Activated naive CD8-positive, alpha-beta T cell treated with anti-CD3 and anti-CD28 coated beads, Interleukin-2, amount 50 U/mL, for 24 hours (primary cell): ENCODE measurements around the gene RPL39L.
"Not testable (repeated sequence)": the region's sequence is repeated elsewhere in the genome, so short reads cannot be mapped to it uniquely, and the experiment has no call there.

ENCODE experiments used
- ATAC-seq: fragments of 150-1000 bp; cut with Tn5 transposase; one replicate; pipeline ENCODE4 v1.10.0; 2021
- DNase-seq: peaks from one replicate; pipeline ENCODE4 v3.0.0; 2021
- H3K27ac Mint-ChIP-seq: one replicate; pipeline ENCODE4 v1.8.0; 2021; ENCODE audit warnings: mild to moderate bottlenecking, mixed read lengths
- H3K27me3 Mint-ChIP-seq: one replicate; pipeline ENCODE4 v1.8.0; 2021; ENCODE audit warnings: mixed read lengths
- H3K36me3 Mint-ChIP-seq: one replicate; pipeline ENCODE4 v1.8.0; 2021; ENCODE audit warnings: low read depth, mixed read lengths
- H3K4me1 Mint-ChIP-seq: one replicate; pipeline ENCODE4 v1.8.0; 2021; ENCODE audit warnings: mixed read lengths
- H3K4me3 Mint-ChIP-seq: one replicate; pipeline ENCODE4 v1.8.0; 2021; ENCODE audit warnings: mild to moderate bottlenecking, moderate library complexity, mixed read lengths
- H3K9me3 Mint-ChIP-seq: one replicate; pipeline ENCODE4 v1.8.0; 2021; ENCODE audit warnings: mixed read lengths

Gene RPL39L

DNA sequence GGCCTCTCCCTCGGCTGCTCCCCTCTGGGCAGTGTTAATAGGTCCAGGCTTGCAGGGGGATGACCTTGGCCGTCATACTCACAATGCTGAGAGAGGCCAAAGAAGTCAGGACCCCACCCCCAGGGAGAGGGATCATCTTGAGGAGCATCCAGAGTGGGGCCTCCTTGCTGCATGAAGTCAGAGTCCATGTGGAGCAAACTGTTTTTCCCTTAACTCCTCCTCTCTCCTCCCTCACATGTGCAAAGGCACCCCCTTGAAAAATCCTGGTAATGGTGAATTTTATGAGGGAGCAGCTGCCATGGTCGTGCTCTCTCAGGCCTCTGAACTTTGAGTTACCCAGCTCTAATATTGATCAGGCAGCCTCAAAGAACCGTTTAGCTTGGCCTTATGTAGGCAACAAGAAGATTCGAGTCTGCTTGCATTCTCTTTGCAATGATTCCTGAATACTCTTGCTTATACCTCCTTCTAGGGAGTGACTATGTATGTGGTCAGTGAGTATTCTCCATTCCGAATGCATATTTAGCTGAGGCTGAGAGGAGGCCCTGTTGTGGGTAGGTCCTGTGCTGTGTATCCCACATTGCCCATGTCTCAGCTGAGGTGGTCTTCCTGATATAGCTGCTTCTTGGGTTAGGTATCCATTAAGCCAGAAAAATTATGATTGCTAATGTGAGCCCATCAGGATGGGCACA is 23.1 kb upstream of the RPL39L start:
- DNase-seq (no peak), ATAC-seq (no peak)
- no peaks in the 10 kb centered on the region for H3K4me1 Mint-ChIP-seq
- no peaks in the 10 kb centered on the region for H3K36me3 Mint-ChIP-seq
- no peak overlapping the region for H3K4me3 Mint-ChIP-seq
- H3K27ac Mint-ChIP-seq: no peak overlapping the region
- H3K27me3 Mint-ChIP-seq: peaks cover 8% of the 10 kb centered on the region
- H3K9me3 Mint-ChIP-seq: no peaks in the 10 kb centered on the region

DNA sequence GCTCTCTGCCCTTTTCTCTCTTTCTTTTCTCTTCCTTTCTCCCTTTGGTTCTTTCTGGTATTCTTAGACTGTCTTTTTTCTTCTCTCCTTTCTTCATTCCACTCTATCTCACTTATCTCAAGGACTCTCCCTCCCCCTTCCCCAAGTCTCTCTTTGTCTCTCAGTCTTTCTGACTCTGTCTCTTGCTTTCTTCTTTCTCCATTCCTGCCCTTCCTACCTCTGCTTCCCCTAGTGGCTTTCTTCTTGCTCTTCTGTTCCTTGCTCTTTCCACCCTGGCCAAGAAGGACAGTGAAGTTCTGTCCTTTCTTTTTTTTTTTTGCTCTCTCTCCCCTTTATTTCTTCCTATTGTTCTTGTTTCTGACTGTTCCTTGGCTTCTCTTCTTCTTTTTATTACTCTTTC is 22.3 kb upstream of the RPL39L start:
- Mint-ChIP-seq H3K4me3 (no peak overlapping the region), H3K27ac (no peak overlapping the region), H3K4me1 (no peaks in the 10 kb centered on the region), H3K9me3 (no peaks in the 10 kb centered on the region), H3K27me3 (peaks cover 8% of the 10 kb centered on the region), H3K36me3 (no peaks in the 10 kb centered on the region)
- no peak for DNase-seq
- ATAC-seq: no peak

DNA sequence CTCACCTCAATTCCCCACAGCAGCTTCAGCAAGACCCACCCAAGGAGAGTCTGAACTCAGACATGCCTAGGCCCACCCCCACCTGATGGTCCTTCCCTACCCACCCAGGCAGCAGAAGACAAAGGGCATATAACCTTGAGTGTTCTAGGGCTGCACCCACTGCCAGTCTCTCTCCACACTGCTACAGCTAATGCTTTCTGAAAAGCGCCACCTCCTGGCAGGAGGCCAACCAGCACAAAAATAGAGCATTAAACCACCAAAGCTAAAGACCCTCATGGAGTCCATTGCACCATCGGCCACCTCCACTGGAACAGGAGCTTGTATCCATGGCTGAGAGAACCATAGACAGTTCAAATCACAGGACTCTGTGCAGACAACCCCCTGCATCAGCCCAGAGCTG is 11.3 kb upstream of the RPL39L start:
- Mint-ChIP-seq H3K9me3 (peaks cover 17% of the 10 kb centered on the region), H3K27me3 (peaks cover 4% of the 10 kb centered on the region), H3K4me1 (no peaks in the 10 kb centered on the region), H3K4me3 (no peak overlapping the region), H3K36me3 (peaks cover 2% of the 10 kb centered on the region), H3K27ac (no peak overlapping the region)
- DNase-seq (peak; percentile 67), ATAC-seq (peak; percentile 75)

DNA sequence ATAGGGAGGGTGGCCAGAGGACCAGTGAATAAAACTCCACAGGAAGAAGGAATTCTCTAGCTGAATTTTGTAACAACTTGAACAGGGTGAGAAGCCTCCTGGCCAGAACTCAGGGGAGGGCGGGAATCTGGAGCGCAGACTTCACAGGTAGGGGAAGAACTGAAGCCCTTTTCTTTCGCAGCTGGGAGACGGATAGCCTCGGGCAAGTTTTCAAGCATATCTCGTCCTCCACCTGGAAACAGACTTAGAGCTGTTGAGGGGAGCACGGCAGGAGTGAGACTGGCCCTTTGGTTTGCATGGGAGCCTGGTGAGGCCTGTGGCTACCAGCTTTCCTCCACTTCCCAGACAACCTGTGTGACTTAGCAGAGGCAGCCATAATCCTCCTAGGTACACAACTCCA is 10.9 kb upstream of the RPL39L start:
- peaks cover 16% of the 10 kb centered on the region for H3K9me3 Mint-ChIP-seq
- H3K4me1 Mint-ChIP-seq: no peaks in the 10 kb centered on the region
- no peak for DNase-seq
- H3K4me3 Mint-ChIP-seq: no peak overlapping the region
- no peak overlapping the region for H3K27ac Mint-ChIP-seq
- peaks cover 4% of the 10 kb centered on the region for H3K27me3 Mint-ChIP-seq
- peaks cover 3% of the 10 kb centered on the region for H3K36me3 Mint-ChIP-seq
- no peak for ATAC-seq

DNA sequence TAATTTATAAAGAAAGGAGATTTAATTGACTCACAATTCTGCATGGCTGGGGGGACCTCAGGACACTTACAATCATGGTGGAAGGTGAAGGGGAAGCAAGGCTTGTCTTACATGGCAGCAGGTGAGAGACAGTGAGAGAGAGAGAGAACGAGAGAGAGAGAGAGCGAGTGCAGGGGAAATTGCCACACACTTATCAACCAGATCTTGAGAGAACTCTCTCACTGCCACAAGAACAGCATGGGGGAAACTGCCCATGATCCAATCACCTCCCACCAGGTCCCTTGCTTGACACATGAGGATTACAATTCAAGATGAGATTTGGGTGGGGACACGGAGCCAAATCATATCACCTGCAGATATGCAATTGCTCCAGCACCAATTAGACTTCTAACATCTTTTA is 7.1 kb upstream of the RPL39L start:
- Mint-ChIP-seq H3K4me3 (no peak overlapping the region), H3K4me1 (no peaks in the 10 kb centered on the region), H3K9me3 (peaks cover 27% of the 10 kb centered on the region), H3K27me3 (peaks cover 2% of the 10 kb centered on the region), H3K27ac (no peak overlapping the region), H3K36me3 (peaks cover 9% of the 10 kb centered on the region)
- no peak for ATAC-seq
- DNase-seq: no peak

DNA sequence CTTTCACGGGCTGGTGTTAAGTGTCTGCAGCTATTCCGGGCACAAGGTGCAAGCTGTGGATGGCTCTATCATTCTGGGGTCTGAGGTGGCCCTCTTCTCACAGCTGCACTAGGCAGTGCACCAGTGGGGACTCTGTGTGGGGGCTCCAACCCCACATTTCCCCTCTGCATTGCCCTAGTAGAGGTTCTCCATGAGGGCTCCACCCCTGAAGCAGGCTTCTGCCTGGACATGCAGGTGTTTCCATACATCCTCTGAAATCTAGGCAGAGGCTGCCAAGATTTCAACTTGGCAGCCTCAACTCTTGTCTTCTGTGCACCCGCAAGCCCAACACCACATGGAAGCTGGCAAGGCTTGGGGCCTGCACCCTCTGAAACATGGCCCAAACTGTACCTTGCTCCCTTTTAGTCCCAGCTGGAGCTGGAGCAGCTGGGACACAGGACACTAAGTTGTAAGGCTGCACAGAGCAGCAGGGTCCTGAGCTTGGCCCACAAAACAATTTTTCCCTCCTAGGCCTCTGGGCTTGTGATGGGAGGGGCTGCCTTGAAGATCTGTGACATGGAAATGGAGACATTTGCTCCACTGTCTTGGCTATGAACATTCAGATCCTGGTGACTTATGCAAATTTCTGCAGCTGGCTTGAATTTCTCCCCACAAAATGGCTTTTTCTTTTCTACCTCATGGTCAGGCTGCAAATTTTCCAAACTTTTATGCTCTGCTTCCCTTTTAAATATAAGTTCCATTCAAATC is 6.0 kb upstream of the RPL39L start:
- H3K27me3 Mint-ChIP-seq: no peaks in the 10 kb centered on the region
- DNase-seq (no peak), ATAC-seq (no peak)
- peaks cover 9% of the 10 kb centered on the region for H3K36me3 Mint-ChIP-seq
- H3K27ac Mint-ChIP-seq: no peak overlapping the region
- H3K9me3 Mint-ChIP-seq: peaks cover 27% of the 10 kb centered on the region
- no peak overlapping the region for H3K4me3 Mint-ChIP-seq
- no peaks in the 10 kb centered on the region for H3K4me1 Mint-ChIP-seq

DNA sequence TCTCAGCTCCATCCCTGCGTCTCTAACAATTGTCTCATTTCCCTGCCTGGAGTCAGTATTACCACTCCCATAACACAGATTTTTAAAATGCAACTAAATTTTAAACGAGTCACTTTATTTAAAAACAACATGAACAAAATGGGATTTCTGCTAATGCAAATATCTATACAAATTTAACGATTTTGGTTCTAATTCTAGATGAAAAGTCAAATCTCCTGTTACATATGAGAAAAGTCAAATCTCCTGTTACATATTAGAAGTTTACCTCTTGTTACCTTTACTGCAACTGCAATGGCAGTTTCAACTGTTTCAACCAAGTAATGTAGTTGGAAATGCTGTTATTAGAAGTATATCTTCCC is 578 bp upstream of the RPL39L start:
- H3K27ac Mint-ChIP-seq: peak overlapping the region; percentile 94

DNA sequence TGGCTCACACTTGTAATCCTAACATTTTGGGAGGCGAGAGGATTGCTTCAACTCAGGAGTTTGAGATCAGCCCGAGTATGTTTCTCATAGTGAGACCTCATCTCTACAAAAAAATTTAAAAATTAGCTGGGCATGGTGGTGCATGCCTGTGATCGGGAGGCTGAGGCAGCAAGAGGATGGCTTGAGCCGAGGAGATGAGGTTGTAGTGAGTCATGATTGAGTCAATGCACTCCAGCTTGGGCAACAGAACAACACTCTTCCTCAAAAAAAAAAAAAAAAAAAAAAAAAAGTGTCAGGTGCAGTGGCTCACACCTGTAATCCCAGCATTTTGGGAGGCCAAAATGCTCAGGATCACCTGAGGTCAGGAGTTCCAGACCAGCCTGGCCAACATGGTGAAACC is 2.4 kb downstream of the RPL39L start:
- Mint-ChIP-seq H3K4me1 (peaks cover 35% of the 10 kb centered on the region), H3K36me3 (peaks cover 24% of the 10 kb centered on the region), H3K9me3 (peaks cover 17% of the 10 kb centered on the region), H3K4me3 (no peak overlapping the region), H3K27me3 (no peaks in the 10 kb centered on the region), H3K27ac (no peak overlapping the region)
- DNase-seq (no peak), ATAC-seq (no peak)

More for the DNA sequence above, 578 bp upstream of the RPL39L start:
- H3K4me1 Mint-ChIP-seq: peaks cover 25% of the 10 kb centered on the region
- DNase-seq (no peak), ATAC-seq (no peak)
- H3K9me3 Mint-ChIP-seq: peaks cover 21% of the 10 kb centered on the region
- H3K36me3 Mint-ChIP-seq: peaks cover 20% of the 10 kb centered on the region
- no peaks in the 10 kb centered on the region for H3K27me3 Mint-ChIP-seq
- peak overlapping the region; percentile 86 for H3K4me3 Mint-ChIP-seq

DNA sequence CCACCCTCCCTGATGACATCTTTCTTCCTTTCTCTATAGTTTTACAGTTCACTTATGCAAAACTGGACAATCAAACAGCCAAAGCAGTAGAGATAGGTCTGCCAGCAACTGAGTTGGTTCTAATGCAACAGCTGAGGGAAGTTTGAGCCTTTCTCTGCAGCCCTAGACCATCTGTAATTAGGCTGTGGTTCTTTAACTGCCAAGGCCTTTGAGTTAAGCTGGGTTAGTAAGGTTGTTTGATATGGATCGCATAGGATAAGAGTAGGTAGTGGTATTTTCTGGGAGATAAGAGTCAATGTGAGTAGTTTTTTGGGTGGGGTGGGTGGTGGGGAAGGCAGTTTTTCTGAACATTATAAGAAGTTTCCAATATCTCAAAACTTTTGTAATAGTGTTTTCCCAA is 3.0 kb downstream of the RPL39L start:
- no peak for ATAC-seq
- Mint-ChIP-seq H3K4me1 (peaks cover 35% of the 10 kb centered on the region), H3K9me3 (peaks cover 15% of the 10 kb centered on the region), H3K27ac (no peak overlapping the region), H3K4me3 (no peak overlapping the region), H3K27me3 (no peaks in the 10 kb centered on the region), H3K36me3 (peaks cover 22% of the 10 kb centered on the region)
- no peak for DNase-seq

DNA sequence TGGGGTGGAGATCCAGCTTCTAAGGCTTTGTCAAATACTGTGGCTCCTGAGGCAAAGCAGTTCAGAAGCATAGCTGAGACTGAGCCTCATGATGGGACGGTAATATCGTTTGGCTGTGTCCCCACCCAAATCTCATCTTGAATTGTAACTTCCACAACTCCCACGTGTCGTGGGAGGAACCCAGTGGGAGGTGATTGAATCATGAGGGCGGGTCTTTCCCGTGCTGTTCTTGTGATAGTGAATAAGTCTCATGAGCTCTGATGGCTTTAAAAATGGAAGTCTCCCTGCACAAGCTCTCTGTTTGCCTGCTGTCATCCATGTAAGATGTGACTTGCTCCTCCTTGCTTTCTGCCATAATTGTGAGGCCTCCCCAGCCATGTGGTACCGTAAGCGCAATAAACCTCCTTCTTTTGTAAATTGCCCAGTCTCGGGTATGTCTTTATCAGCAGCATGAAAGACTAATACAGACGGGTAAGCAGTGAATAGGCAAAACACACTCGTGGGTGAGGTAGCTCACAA is 4.1 kb downstream of the RPL39L start:
- ATAC-seq, DNase-seq, H3K4me3 Mint-ChIP-seq, H3K27me3 Mint-ChIP-seq, H3K27ac Mint-ChIP-seq: not testable (repeated sequence)
- peaks cover 15% of the 10 kb centered on the region for H3K9me3 Mint-ChIP-seq
- peaks cover 44% of the 10 kb centered on the region for H3K4me1 Mint-ChIP-seq
- H3K36me3 Mint-ChIP-seq: peaks cover 26% of the 10 kb centered on the region

DNA sequence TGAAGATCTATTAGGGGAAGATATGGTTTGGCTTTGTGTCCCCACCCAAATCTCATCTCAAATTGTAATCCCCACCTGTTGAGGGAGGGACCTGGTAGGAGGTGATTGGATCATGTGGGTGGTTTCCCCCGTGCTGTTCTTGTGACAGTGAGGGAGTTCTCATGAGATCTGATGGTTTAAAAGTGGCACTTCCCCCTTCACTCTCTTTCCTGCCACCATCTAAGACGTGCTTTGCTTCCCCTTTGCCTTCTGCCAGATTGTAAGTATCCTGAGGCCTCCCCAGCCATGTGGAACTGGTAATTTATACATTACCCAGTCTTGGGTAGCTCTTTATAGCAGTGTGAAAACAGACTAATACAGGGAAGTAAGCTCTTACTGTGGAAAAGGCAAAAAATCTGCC is 6.1 kb downstream of the RPL39L start:
- not testable (repeated sequence) for H3K4me3 Mint-ChIP-seq, DNase-seq, ATAC-seq, H3K27me3 Mint-ChIP-seq
- peaks cover 40% of the 10 kb centered on the region for H3K4me1 Mint-ChIP-seq
- H3K27ac Mint-ChIP-seq: peak overlapping the region; percentile 49
- H3K9me3 Mint-ChIP-seq: peaks cover 30% of the 10 kb centered on the region
- H3K36me3 Mint-ChIP-seq: peaks cover 33% of the 10 kb centered on the region

DNA sequence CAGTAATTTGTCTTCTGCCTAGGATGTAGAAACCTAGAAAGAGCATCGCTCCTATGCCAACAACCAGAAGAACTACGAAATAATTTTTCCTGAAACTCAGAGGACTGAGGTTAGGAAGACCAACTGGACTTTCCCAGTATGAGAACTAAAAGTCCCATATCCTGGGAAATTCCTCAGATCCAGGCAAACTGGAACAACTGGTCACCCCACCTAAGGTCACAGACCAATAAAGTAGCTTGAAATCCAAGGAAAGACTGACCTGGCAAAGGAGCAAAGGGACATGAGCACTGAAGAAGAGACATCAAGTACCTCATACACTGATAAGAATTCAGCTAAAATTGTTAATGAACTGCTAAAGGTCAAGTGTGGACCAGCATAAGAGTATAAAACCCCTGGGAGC is 6.6 kb downstream of the RPL39L start:
- H3K27me3 Mint-ChIP-seq: no peaks in the 10 kb centered on the region
- DNase-seq (no peak), ATAC-seq (no peak)
- H3K36me3 Mint-ChIP-seq: peaks cover 32% of the 10 kb centered on the region
- peaks cover 30% of the 10 kb centered on the region for H3K9me3 Mint-ChIP-seq
- peaks cover 39% of the 10 kb centered on the region for H3K4me1 Mint-ChIP-seq
- peak overlapping the region; percentile 49 for H3K27ac Mint-ChIP-seq
- H3K4me3 Mint-ChIP-seq: no peak overlapping the region

DNA sequence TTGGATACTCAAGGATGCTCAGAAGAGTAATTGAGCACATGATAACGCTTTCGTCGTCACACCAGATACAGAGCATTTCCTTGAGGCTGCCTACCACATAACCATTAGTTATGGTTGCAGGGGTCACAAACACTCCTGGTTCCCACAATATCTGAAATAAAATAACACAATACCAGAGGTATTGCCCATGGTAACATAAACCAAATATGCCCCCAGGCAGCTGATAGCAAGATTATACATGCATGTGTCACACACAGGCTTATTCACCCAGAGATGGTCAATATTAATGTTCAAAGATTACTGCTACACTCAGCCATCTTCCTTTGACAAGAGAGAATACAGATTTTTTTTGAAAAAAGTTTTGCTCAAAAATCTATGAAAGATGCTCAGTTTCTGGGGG is 7.3 kb downstream of the RPL39L start:
- H3K27ac Mint-ChIP-seq: no peak overlapping the region
- ATAC-seq: no peak
- peaks cover 36% of the 10 kb centered on the region for H3K4me1 Mint-ChIP-seq
- H3K27me3 Mint-ChIP-seq: no peaks in the 10 kb centered on the region
- peaks cover 30% of the 10 kb centered on the region for H3K9me3 Mint-ChIP-seq
- H3K4me3 Mint-ChIP-seq: no peak overlapping the region
- peaks cover 32% of the 10 kb centered on the region for H3K36me3 Mint-ChIP-seq
- DNase-seq: no peak

DNA sequence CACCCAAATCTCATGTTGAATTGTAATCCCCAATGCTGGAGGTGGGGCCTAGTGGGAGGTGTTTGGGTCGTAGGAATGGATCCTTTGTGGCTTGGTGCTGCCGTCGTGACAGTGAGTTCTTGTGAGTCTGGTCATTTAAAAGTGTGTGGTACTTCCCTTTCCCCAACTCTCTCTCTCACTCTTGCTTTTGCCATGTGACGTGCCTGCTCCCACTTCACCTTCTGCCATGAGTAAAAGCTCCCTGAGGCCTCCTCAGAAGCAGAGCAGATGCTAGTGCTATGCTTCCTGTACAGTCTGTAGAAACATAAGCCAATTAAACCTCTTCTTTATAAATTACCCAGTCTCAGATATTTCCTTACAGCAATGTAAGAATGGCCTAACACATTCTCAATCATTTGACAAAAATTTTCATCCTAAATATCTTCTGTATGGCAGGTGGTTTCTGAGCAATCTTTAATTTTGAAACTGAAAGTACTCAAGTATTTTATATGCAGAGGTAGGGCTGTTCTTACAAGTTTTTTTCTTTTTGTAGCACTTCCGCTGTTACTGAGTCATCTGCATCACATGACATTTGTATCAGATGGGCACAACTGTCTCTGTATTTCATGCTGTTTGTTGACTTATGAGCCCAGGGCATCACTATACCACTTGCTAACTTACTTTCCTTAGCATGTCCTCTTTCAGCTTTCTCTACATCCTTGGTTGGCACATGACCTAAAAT is 8.8 kb downstream of the RPL39L start:
- DNase-seq: peak; percentile 31
- H3K36me3 Mint-ChIP-seq: peaks cover 25% of the 10 kb centered on the region

More for the DNA sequence above, 8.8 kb downstream of the RPL39L start:
- peak; percentile 92 for ATAC-seq
- Mint-ChIP-seq H3K27ac (peak overlapping the region; percentile 94), H3K4me1 (peaks cover 34% of the 10 kb centered on the region), H3K4me3 (peak overlapping the region; percentile 57), H3K9me3 (peaks cover 26% of the 10 kb centered on the region), H3K27me3 (no peaks in the 10 kb centered on the region)
